Aorta (tissue), 5 donors: Measurements from ENCODE around the gene ZBTB43. TPM values are rescaled to one million over a fixed set of nuclear protein-coding genes. Genes with fewer than 3 reads are reported as not detected.

Experiments
- ATAC-seq: fragments of 200-7000 bp; cut with Tn5 transposase; one replicate; pipeline ENCODE4 v1.9.1; 2022; ENCODE audit warnings: moderate library complexity; ENCODE audit not compliant: low FRiP score
- DNase-seq, 2 donors: peaks; one replicate each; pipeline ENCODE4 v3.0.0-alpha.2; 2020
- H3K27ac ChIP-seq, 2 donors: one replicate each; pipeline ENCODE4 v1.5.1; 2013; ENCODE audit warnings: low read length in 2 of 2, mild to moderate bottlenecking in 2 of 2, moderate library complexity in 2 of 2, control low read depth in 1 of 2, inconsistent platforms in 1 of 2, low read depth in 1 of 2
- H3K27me3 ChIP-seq, 2 donors: one replicate each; pipeline ENCODE4 v1.6.1; 2013; ENCODE audit warnings: control low read depth in 1 of 2, low read length in 1 of 2, mild to moderate bottlenecking in 1 of 2, moderate library complexity in 1 of 2; ENCODE audit not compliant: insufficient read depth in 2 of 2, control insufficient read depth in 1 of 2
- H3K36me3 ChIP-seq, 2 donors: one replicate each; pipeline ENCODE4 v1.6.1; 2013; ENCODE audit warnings: control low read depth in 1 of 2, low read length in 1 of 2, mild to moderate bottlenecking in 1 of 2; ENCODE audit not compliant: insufficient read depth in 2 of 2, control insufficient read depth in 1 of 2
- H3K4me1 ChIP-seq, 2 donors: one replicate each; pipeline ENCODE4 v1.6.1; 2013; ENCODE audit warnings: low read length in 2 of 2, control low read depth in 1 of 2, mild to moderate bottlenecking in 1 of 2, moderate library complexity in 1 of 2; ENCODE audit not compliant: insufficient read depth in 2 of 2, control insufficient read depth in 1 of 2
- H3K4me3 ChIP-seq, 2 donors: one replicate each; pipeline ENCODE4 v1.5.1; 2013; ENCODE audit warnings: low read length in 2 of 2, control low read depth in 1 of 2, mild to moderate bottlenecking in 1 of 2
- H3K9me3 ChIP-seq: one replicate; pipeline ENCODE4 v1.6.1; 2013; ENCODE audit warnings: mild to moderate bottlenecking, low read length; ENCODE audit not compliant: control insufficient read depth
- WGBS, 2 donors: extraction: QIAGEN DNeasy Blood & Tissue Kit; methylation state at CpG; one replicate each; pipeline ENCODE4 v1.1.7; 2013; 5-methylcytosine and 5-hydroxymethylcytosine counted together
- intact Hi-C, 2 donors: fragments of 100-400 bp; cut with DNase I; formaldehyde crosslinking; loops; one replicate each; pipeline versions ENCODE4 v1.14.2 to v1.15.0; 2022
- polyA plus RNA-seq, 2 donors: library from polyadenylated mRNA; stranded (reverse); fragments of 200-250 nt; gene quantifications; one replicate each; pipeline ENCODE4 v1.2.3, GENCODE V29; 2013
- total RNA-seq, 2 donors: library from RNA; stranded (reverse); fragmentation: NEBNext Ultra II Directional; extraction: Animal tissue kit (Norgen Biotek cat#: 25700); gene quantifications; one replicate each; pipeline ENCODE4 v1.2.1, GENCODE V29; 2021
- donor health status: healthy with polysubstance abuse.
- donor health status: Bipolar disorder and iron deficiency.
- donor health status: DM: no; HTN: no; CAD: no.
- donor health status: DM: no; HTN: no; CAD: no.
- donor health status: DM: yes; HTN: yes; CAD: no.

Gene ZBTB43
- total and polyA plus RNA-seq, 4 donors: 0.75 to 18.4 (median 8.2) TPM

GRCh38 chr9:126862104-126862761 is 57.4 kb downstream of the ZBTB43 start:
- 51 to 54% methylated on average over 11 of the region's 11 CpGs for WGBS, 2 donors
- Histone ChIP-seq H3K4me1 (peaks cover 2 to 11% of the 10 kb centered on the region in 2 donors), H3K9me3 (no peaks in the 10 kb centered on the region), H3K27me3 (no peaks in the 10 kb centered on the region), H3K36me3 (no peaks in the 10 kb centered on the region), H3K27ac (no peak overlapping the region), H3K4me3 (peak overlapping the region in 1 of 2 donors; percentile 71)
- intact Hi-C loops: no loop called here
- DNase-seq (no peak), ATAC-seq (no peak)

- WGBS, 2 donors: 66 to 71% methylated on average over 2 of the region's 2 CpGs
- Histone ChIP-seq H3K27ac (no peak overlapping the region), H3K9me3 (no peaks in the 10 kb centered on the region), H3K4me1 (peaks cover 2 to 11% of the 10 kb centered on the region in 2 donors), H3K27me3 (no peaks in the 10 kb centered on the region), H3K36me3 (no peaks in the 10 kb centered on the region), H3K4me3 (no peak overlapping the region)
- intact Hi-C loops: no loop called here
- no peak for ATAC-seq
- DNase-seq: no peak
Measured at GRCh38 chr9:126864771-126865170, 59.9 kb downstream of the ZBTB43 start.

- DNase-seq (no peak), ATAC-seq (no peak)
- WGBS, 2 donors: 84 to 85% methylated on average over 7 of the region's 7 CpGs
- Histone ChIP-seq H3K9me3 (no peaks in the 10 kb centered on the region), H3K27me3 (no peaks in the 10 kb centered on the region), H3K27ac (no peak overlapping the region), H3K36me3 (no peaks in the 10 kb centered on the region), H3K4me3 (no peak overlapping the region), H3K4me1 (no peaks in the 10 kb centered on the region)
- intact Hi-C loops: no loop called here
Measured at GRCh38 chr9:126869368-126869767, 64.5 kb downstream of the ZBTB43 start.

- Histone ChIP-seq H3K4me1 (no peaks in the 10 kb centered on the region), H3K9me3 (no peaks in the 10 kb centered on the region), H3K4me3 (no peak overlapping the region), H3K27ac (no peak overlapping the region), H3K36me3 (no peaks in the 10 kb centered on the region), H3K27me3 (no peaks in the 10 kb centered on the region)
- 88 to 93% methylated on average over 4 of the region's 4 CpGs for WGBS, 2 donors
- ATAC-seq: no peak
- no peak for DNase-seq
- intact Hi-C loops: no loop called here
Measured at GRCh38 chr9:126872516-126872915, 67.7 kb downstream of the ZBTB43 start.

GRCh38 chr9:126874546-126875314 is 69.9 kb downstream of the ZBTB43 start:
- Histone ChIP-seq H3K36me3 (peaks cover 0 to 1% of the 10 kb centered on the region in 2 donors), H3K27ac (no peak overlapping the region), H3K27me3 (no peaks in the 10 kb centered on the region), H3K9me3 (no peaks in the 10 kb centered on the region), H3K4me1 (no peaks in the 10 kb centered on the region), H3K4me3 (no peak overlapping the region)
- ATAC-seq (no peak), DNase-seq (no peak)
- intact Hi-C loops: no loop called here
- 71 to 79% methylated on average over 9 of the region's 9 CpGs for WGBS, 2 donors

GRCh38 chr9:126875756-126876510 is 71.1 kb downstream of the ZBTB43 start:
- Histone ChIP-seq H3K9me3 (no peaks in the 10 kb centered on the region), H3K27me3 (no peaks in the 10 kb centered on the region), H3K27ac (no peak overlapping the region), H3K4me1 (no peaks in the 10 kb centered on the region), H3K4me3 (no peak overlapping the region), H3K36me3 (peaks cover 0 to 1% of the 10 kb centered on the region in 2 donors)
- intact Hi-C loops: no loop called here
- no peak for DNase-seq
- ATAC-seq: no peak
- WGBS, 2 donors: 71 to 81% methylated on average over 4 of the region's 4 CpGs

DNA sequence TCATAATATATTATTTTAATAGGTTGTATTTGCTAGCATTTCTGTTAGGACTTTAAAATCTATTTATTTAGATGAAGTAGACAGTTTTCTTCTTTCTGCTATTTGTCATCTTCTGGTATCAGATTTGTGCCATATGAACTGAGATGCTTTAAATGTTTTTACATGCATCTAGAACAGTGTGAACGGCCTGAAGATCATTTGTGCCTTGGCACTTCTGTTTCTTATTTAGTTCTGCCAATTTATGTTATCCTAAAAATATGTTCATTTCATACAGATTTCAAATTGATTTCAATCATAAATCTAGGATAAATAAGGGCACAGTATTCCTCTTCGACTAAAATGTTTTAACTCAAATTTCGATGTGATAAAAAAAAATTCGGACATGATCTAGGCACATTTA is 71.7 kb downstream of the ZBTB43 start:
- 63 to 74% methylated on average over 4 of the region's 4 CpGs for WGBS, 2 donors

GRCh38 chr9:126877418-126877817 is 72.6 kb downstream of the ZBTB43 start:
- DNase-seq (no peak), ATAC-seq (no peak)
- 91% methylated on average over 9 of the region's 9 CpGs for WGBS, 2 donors
- H3K36me3 ChIP-seq: peaks cover 0 to 1% of the 10 kb centered on the region in 2 donors
- H3K27me3 ChIP-seq: no peaks in the 10 kb centered on the region
- intact Hi-C loops: no loop called here
- H3K9me3 ChIP-seq: no peaks in the 10 kb centered on the region
- no peak overlapping the region for H3K4me3 ChIP-seq
- H3K4me1 ChIP-seq: no peaks in the 10 kb centered on the region
- H3K27ac ChIP-seq: no peak overlapping the region

More for the DNA sequence above, 71.7 kb downstream of the ZBTB43 start:
- intact Hi-C loops: no loop called here
- Histone ChIP-seq H3K4me1 (no peaks in the 10 kb centered on the region), H3K4me3 (no peak overlapping the region), H3K27me3 (no peaks in the 10 kb centered on the region), H3K27ac (no peak overlapping the region), H3K9me3 (no peaks in the 10 kb centered on the region), H3K36me3 (peaks cover 0 to 1% of the 10 kb centered on the region in 2 donors)
- no peak for ATAC-seq
- no peak for DNase-seq
